HCT116 (cell line): ENCODE results near the gene SLC35A4. TPM values are rescaled to one million over a fixed set of nuclear protein-coding genes. Genes with fewer than 3 reads are reported as not detected.

Source experiments
- ATAC-seq: fragments of 200-7000 bp; cut with Tn5 transposase; 2 replicates; pipeline ENCODE4 v1.9.1; 2020; ENCODE audit warnings: mild to moderate bottlenecking, moderate library complexity
- BruUV-seq: library from RNA; stranded (reverse); fragments of 400-500 nt; replicated peaks from 2 replicates; lab custom pipeline; 2021; lab: Mats Ljungman, UMichigan
- CTCF ChIA-PET: fragments of 300-600 bp; sonication (Branson Sonifier 250); formaldehyde crosslinking; loops from one replicate; lab custom pipeline; 2021; ENCODE audit warnings: antibody characterized with exemption; lab: Charles Lee
- POLR2A ChIA-PET: fragments of 300-600, 350-600 bp; sonication (Branson Sonifier 250); formaldehyde crosslinking; loops from one replicate; lab custom pipeline; 2021; ENCODE audit warnings: antibody characterized with exemption; lab: Charles Lee
- RAD21 ChIA-PET, 2 experiments: fragments of 300-600 bp; sonication (Branson Sonifier 250); formaldehyde crosslinking; loops; one replicate each; lab custom pipeline; 2023; ENCODE audit warnings: low total read pairs in 2 of 2; ENCODE audit not compliant: uncharacterized antibody in 2 of 2, unreplicated experiment in 2 of 2, low non-redundant PET in 1 of 2; lab: Charles Lee
- DNase-seq: peaks from one replicate; pipeline ENCODE4 v3.0.0-alpha.2; 2010; ENCODE audit warnings: low read depth, low spot score
- H2AFZ ChIP-seq: fragments of 200-600 bp; shearing (Covaris generic), sonication (generic); 2 replicates; pipeline ENCODE4 v1.6.1; 2017; ENCODE audit warnings: low read depth, mixed run types, mixed read lengths, antibody characterized with exemption, low read length; ENCODE audit not compliant: poor library complexity, severe bottlenecking
- H3K27ac ChIP-seq: 2 replicates; pipeline ENCODE4 v1.5.1; 2012; ENCODE audit warnings: low read depth, low read length
- H3K27me3 ChIP-seq: fragments of 200-600 bp; sonication (generic); 2 replicates; pipeline ENCODE4 v1.6.1; 2016; ENCODE audit warnings: mixed run types, low read length, mixed read lengths; ENCODE audit not compliant: insufficient read depth
- H3K36me3 ChIP-seq, 2 experiments: fragments of 200-500 bp in 1 of 2; fragments of 200-600 bp in 1 of 2; sonication (Bioruptor generic) in 1 of 2; sonication (generic) in 1 of 2; 2 replicates each; pipeline versions ENCODE4 v1.5.1 to v1.6.1; 2014 to 2016; ENCODE audit warnings: low read length in 2 of 2, inconsistent platforms in 1 of 2, mixed read lengths in 1 of 2, mixed run types in 1 of 2; ENCODE audit not compliant: insufficient read depth in 2 of 2, control insufficient read depth in 1 of 2
- H3K4me1 ChIP-seq, 2 experiments: fragments of 200-600 bp in 1 of 2; sonication (generic) in 1 of 2; 2 replicates each; pipeline versions ENCODE4 v1.5.1 to v1.6.1; 2012 to 2017; ENCODE audit warnings: low read length in 2 of 2, inconsistent platforms in 1 of 2, mild to moderate bottlenecking in 1 of 2, mixed read lengths in 1 of 2, mixed run types in 1 of 2, moderate library complexity in 1 of 2; ENCODE audit not compliant: insufficient read depth in 2 of 2, control insufficient read depth in 1 of 2
- H3K4me2 ChIP-seq: fragments of 200-600 bp; sonication (generic); 2 replicates; pipeline ENCODE4 v1.6.1; 2017; ENCODE audit warnings: mixed run types, low read length, mixed read lengths
- H3K4me3 ChIP-seq, 2 experiments: fragments of 200-600 bp in 1 of 2; sonication (generic) in 1 of 2; replicated peaks in 1 of 2; 2 replicates each; pipeline ENCODE4 v1.5.1; 2011 to 2016; ENCODE audit warnings: low read length in 2 of 2, control low read depth in 1 of 2, low read depth in 1 of 2, mild to moderate bottlenecking in 1 of 2, mixed read lengths in 1 of 2, mixed run types in 1 of 2
- H3K79me2 ChIP-seq: fragments of 200-600 bp; sonication (generic); 2 replicates; pipeline ENCODE4 v1.6.1; 2017; ENCODE audit warnings: mild to moderate bottlenecking, mixed run types, low read length, moderate library complexity, mixed read lengths; ENCODE audit not compliant: insufficient read depth
- H3K9ac ChIP-seq: fragments of 200-600 bp; sonication (generic); 2 replicates; pipeline ENCODE4 v1.6.1; 2016; ENCODE audit warnings: low read length, mixed read lengths
- H3K9me2 ChIP-seq: fragments of 200-600 bp; sonication (generic), shearing (Covaris generic); 2 replicates; pipeline ENCODE4 v1.6.1; 2017; ENCODE audit warnings: mixed run types, mild to moderate bottlenecking, moderate library complexity; ENCODE audit not compliant: insufficient read depth
- H3K9me3 ChIP-seq, 2 experiments: fragments of 200-500 bp in 1 of 2; fragments of 200-600 bp in 1 of 2; sonication (Bioruptor generic) in 1 of 2; sonication (generic) in 1 of 2; 2 replicates each; pipeline ENCODE4 v1.6.1; 2014 to 2017; ENCODE audit warnings: low read length in 2 of 2, mixed read lengths in 2 of 2, inconsistent platforms in 1 of 2, low read depth in 1 of 2, mild to moderate bottlenecking in 1 of 2, mixed run types in 1 of 2, moderate library complexity in 1 of 2; ENCODE audit not compliant: control insufficient read depth in 1 of 2, insufficient read depth in 1 of 2
- H4K20me1 ChIP-seq: fragments of 200-600 bp; sonication (generic), shearing (Covaris generic); 2 replicates; pipeline ENCODE4 v1.6.1; 2017; ENCODE audit warnings: mixed run types, mild to moderate bottlenecking, moderate library complexity; ENCODE audit not compliant: insufficient read depth
- CBX3 ChIP-seq: IDR thresholded peaks from 2 replicates; pipeline ENCODE4 v1.6.1; 2012; ENCODE audit warnings: low read depth
- CEBPB ChIP-seq: IDR thresholded peaks from 2 replicates; pipeline ENCODE4 v1.6.1; 2012; ENCODE audit warnings: low read depth
- EGR1 ChIP-seq: IDR thresholded peaks from 2 replicates; pipeline ENCODE4 v1.6.1; 2012; ENCODE audit warnings: low read depth
- ELF1 ChIP-seq: IDR thresholded peaks from 2 replicates; pipeline ENCODE4 v1.6.1; 2012; ENCODE audit warnings: low read depth, borderline replicate concordance
- EZH2 ChIP-seq: fragments of 200-600 bp; sonication (generic); IDR thresholded peaks from 2 replicates; pipeline ENCODE4 v1.6.1; 2017; ENCODE audit warnings: antibody characterized with exemption, mixed run types
- FOSL1 ChIP-seq: IDR thresholded peaks from 2 replicates; pipeline ENCODE4 v1.6.1; 2012; ENCODE audit warnings: low read depth
- JUND ChIP-seq: IDR thresholded peaks from 2 replicates; pipeline ENCODE4 v1.6.1; 2012
- POLR2A ChIP-seq: IDR thresholded peaks from 2 replicates; pipeline ENCODE4 v1.7.0; 2011; ENCODE audit warnings: borderline replicate concordance; ENCODE audit not compliant: insufficient read depth, insufficient read length; ENCODE audit errors: extremely low read depth
- POLR2AphosphoS5 ChIP-seq: IDR thresholded peaks from 2 replicates; pipeline ENCODE4 v1.6.1; 2011; ENCODE audit warnings: mild to moderate bottlenecking, low read depth, low read length, moderate library complexity
- RAD21 ChIP-seq: IDR thresholded peaks from 2 replicates; pipeline ENCODE4 v1.6.1; 2012; ENCODE audit warnings: low read depth, mild to moderate bottlenecking
- TCF7L2 ChIP-seq: IDR thresholded peaks from 2 replicates; pipeline ENCODE4 v1.7.0; 2011; ENCODE audit warnings: borderline replicate concordance, inconsistent platforms; ENCODE audit not compliant: insufficient read depth, insufficient read length; ENCODE audit errors: extremely low read depth
- YY1 ChIP-seq: IDR thresholded peaks from 2 replicates; pipeline ENCODE4 v1.6.1; 2011; ENCODE audit warnings: low read length, low read depth, moderate library complexity, mild to moderate bottlenecking; ENCODE audit not compliant: insufficient replicate concordance; ENCODE audit errors: extremely low read depth
- ZFX ChIP-seq: fragments of 450-650 bp; IDR thresholded peaks from 2 replicates; pipeline ENCODE4 v1.6.1; 2017
- ZNF274 ChIP-seq: fragments of 200-500 bp; sonication (Bioruptor generic); IDR thresholded peaks from 2 replicates; pipeline ENCODE4 v1.6.1; 2014; ENCODE audit warnings: mild to moderate bottlenecking, low read depth, low read length, inconsistent platforms
- intact Hi-C: fragments of 100-400 bp; cut with micrococcal nuclease; formaldehyde crosslinking; loops from 2 replicates; pipeline ENCODE4 v1.10.0; 2022
- total RNA-seq: library from RNA; stranded (reverse); gene quantifications from one replicate; pipeline ENCODE4 v1.2.1, GENCODE V29; 2021; ENCODE audit not compliant: unreplicated experiment
- TF ChIP-seq, protein P1 (sequence below): IDR thresholded peaks from 2 replicates; pipeline ENCODE4 v1.6.1; 2012
- TF ChIP-seq, protein P2 (sequence below): IDR thresholded peaks from 2 replicates; pipeline ENCODE4 v1.6.1; 2012
- TF ChIP-seq, protein P3 (sequence below), 3 experiments: fragments of 200-600 bp in 1 of 3; sonication (generic) in 1 of 3; IDR thresholded peaks in 2 of 3; conservative IDR thresholded peaks in 1 of 3; 2 replicates each; pipeline ENCODE4 v1.5.1; 2012 to 2017; ENCODE audit warnings: low read depth in 2 of 3, low read length in 2 of 3, antibody characterized with exemption in 1 of 3, borderline replicate concordance in 1 of 3, control low read depth in 1 of 3, mild to moderate bottlenecking in 1 of 3, mixed read lengths in 1 of 3, mixed run types in 1 of 3, moderate library complexity in 1 of 3; ENCODE audit not compliant: insufficient read depth in 1 of 3
- TF ChIP-seq, protein P4 (sequence below): IDR thresholded peaks from 2 replicates; pipeline ENCODE4 v1.6.1; 2012; ENCODE audit warnings: low read depth

SLC35A4 gene
- total RNA-seq, 1 experiment from 2014 or later: 37.5 TPM

DNA sequence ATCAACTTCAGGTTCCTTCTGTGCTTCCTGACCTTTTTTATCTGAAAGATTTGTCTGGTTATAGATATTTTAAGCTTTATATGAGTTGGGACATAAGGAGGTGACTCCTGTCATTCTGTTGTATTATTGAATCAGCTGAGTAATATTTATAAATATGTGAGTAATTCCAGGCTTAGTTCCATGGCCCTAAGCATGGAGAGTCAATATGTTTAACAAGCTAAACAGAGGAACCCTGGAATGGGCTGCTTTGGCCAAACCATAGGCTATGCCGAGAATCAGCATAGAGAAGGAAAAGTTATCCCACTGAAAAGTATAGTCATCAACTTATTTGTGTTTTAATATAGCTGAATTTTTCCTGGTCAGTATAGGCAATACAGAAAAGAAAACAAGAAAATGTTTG lies 24.4 kb upstream of the SLC35A4 start:
- no peak overlapping the region for H3K9ac ChIP-seq
- RAD21 ChIA-PET: interaction anchor here in 1 of 2 experiments (0.5 kb wide), 1 partner anchor 182 kb away, joined by 3 read pairs; no protein-coding TSS in a partner anchor
- no peaks in the 10 kb centered on the region for H3K9me2 ChIP-seq
- no TSS peak for BruUV-seq
- DNase-seq (no peak), ATAC-seq (no peak)
- no peak overlapping the region for H2AFZ ChIP-seq
- H3K36me3 ChIP-seq: peaks cover 22 to 31% of the 10 kb centered on the region in 2 experiments; a peak in 3 of 4 replicates
- no peak overlapping the region for H3K4me3 ChIP-seq
- H3K27me3 ChIP-seq: no peaks in the 10 kb centered on the region
- no peaks in the 10 kb centered on the region for H3K9me3 ChIP-seq
- intact Hi-C loops: no loop called here
- no peak overlapping the region for H3K4me2 ChIP-seq
- H4K20me1 ChIP-seq: no peaks in the 10 kb centered on the region
- CTCF ChIA-PET: no interaction called here
- H3K79me2 ChIP-seq: no peaks in the 10 kb centered on the region
- TF ChIP-seq JUND (no peak), ZNF274 (no peak), YY1 (no peak), CEBPB (no peak), ZFX (no peak), CBX3 (no peak), TCF7L2 (no peak), FOSL1 (no peak), POLR2AphosphoS5 (no peak), EZH2 (no peak), POLR2A (no peak), ELF1 (no peak), EGR1 (no peak), RAD21 (no peak)
- TF ChIP-seq, protein P1, sequence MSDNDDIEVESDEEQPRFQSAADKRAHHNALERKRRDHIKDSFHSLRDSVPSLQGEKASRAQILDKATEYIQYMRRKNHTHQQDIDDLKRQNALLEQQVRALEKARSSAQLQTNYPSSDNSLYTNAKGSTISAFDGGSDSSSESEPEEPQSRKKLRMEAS: no peak
- TF ChIP-seq, protein P2, sequence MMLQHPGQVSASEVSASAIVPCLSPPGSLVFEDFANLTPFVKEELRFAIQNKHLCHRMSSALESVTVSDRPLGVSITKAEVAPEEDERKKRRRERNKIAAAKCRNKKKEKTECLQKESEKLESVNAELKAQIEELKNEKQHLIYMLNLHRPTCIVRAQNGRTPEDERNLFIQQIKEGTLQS: no peak
- TF ChIP-seq, protein P3, sequence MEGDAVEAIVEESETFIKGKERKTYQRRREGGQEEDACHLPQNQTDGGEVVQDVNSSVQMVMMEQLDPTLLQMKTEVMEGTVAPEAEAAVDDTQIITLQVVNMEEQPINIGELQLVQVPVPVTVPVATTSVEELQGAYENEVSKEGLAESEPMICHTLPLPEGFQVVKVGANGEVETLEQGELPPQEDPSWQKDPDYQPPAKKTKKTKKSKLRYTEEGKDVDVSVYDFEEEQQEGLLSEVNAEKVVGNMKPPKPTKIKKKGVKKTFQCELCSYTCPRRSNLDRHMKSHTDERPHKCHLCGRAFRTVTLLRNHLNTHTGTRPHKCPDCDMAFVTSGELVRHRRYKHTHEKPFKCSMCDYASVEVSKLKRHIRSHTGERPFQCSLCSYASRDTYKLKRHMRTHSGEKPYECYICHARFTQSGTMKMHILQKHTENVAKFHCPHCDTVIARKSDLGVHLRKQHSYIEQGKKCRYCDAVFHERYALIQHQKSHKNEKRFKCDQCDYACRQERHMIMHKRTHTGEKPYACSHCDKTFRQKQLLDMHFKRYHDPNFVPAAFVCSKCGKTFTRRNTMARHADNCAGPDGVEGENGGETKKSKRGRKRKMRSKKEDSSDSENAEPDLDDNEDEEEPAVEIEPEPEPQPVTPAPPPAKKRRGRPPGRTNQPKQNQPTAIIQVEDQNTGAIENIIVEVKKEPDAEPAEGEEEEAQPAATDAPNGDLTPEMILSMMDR (IDR thresholded peaks at IDR 0.05 in 2 of 3, conservative IDR thresholded peaks at IDR 0.05 in 1 of 3; ENCODE audit: borderline replicate concordance in 1 of 3, insufficient read depth in 1 of 3, low read depth in 2 of 3, low read length in 2 of 3): no peak
- TF ChIP-seq, protein P4, sequence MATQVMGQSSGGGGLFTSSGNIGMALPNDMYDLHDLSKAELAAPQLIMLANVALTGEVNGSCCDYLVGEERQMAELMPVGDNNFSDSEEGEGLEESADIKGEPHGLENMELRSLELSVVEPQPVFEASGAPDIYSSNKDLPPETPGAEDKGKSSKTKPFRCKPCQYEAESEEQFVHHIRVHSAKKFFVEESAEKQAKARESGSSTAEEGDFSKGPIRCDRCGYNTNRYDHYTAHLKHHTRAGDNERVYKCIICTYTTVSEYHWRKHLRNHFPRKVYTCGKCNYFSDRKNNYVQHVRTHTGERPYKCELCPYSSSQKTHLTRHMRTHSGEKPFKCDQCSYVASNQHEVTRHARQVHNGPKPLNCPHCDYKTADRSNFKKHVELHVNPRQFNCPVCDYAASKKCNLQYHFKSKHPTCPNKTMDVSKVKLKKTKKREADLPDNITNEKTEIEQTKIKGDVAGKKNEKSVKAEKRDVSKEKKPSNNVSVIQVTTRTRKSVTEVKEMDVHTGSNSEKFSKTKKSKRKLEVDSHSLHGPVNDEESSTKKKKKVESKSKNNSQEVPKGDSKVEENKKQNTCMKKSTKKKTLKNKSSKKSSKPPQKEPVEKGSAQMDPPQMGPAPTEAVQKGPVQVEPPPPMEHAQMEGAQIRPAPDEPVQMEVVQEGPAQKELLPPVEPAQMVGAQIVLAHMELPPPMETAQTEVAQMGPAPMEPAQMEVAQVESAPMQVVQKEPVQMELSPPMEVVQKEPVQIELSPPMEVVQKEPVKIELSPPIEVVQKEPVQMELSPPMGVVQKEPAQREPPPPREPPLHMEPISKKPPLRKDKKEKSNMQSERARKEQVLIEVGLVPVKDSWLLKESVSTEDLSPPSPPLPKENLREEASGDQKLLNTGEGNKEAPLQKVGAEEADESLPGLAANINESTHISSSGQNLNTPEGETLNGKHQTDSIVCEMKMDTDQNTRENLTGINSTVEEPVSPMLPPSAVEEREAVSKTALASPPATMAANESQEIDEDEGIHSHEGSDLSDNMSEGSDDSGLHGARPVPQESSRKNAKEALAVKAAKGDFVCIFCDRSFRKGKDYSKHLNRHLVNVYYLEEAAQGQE: no peak
- no peaks in the 10 kb centered on the region for H3K4me1 ChIP-seq
- POLR2A ChIA-PET: no interaction called here
- no peak overlapping the region for H3K27ac ChIP-seq
